ENCODE results near the gene YAE1. TPM values are rescaled to one million over a fixed set of nuclear protein-coding genes. Genes with fewer than 3 reads are reported as not detected.

The YAE1 gene
- total RNA-seq, 1 experiment from 2014 or later: 21.9 TPM

- no peak for DNase-seq (ENCODE audit: low spot score)
- Mint-ChIP-seq H3K4me3 (no peak overlapping the region), H3K36me3 (no peaks in the 10 kb centered on the region), H3K27me3 (ENCODE audit: low read depth) (no peaks in the 10 kb centered on the region), H3K27ac (no peak overlapping the region), H3K9me3 (no peaks in the 10 kb centered on the region), H3K4me1 (peaks cover 29% of the 10 kb centered on the region)
- ChIA-PET CTCF (interaction anchor here (1.1 to 1.3 kb wide), 2 partner anchors 38 to 75 kb away, joined by 3 read pairs; no protein-coding TSS in a partner anchor), POLR2A (no interaction called here)
- TF ChIP-seq NFYB (CRISPR knock-in tag; conservative IDR thresholded peaks at IDR 0.05; ENCODE audit: low read depth) (no peak), EMX1 (CRISPR knock-in tag; IDR thresholded peaks at IDR 0.05) (no peak)
- ATAC-seq: no peak
Measured at GRCh38 chr7:39528849-39529248, 37.4 kb upstream of the YAE1 start.

- H3K27me3 Mint-ChIP-seq (ENCODE audit: low read depth): no peaks in the 10 kb centered on the region
- DNase-seq (ENCODE audit: low spot score) (no peak), ATAC-seq (no peak)
- ChIA-PET CTCF (interaction anchor here (1.3 kb wide), 1 partner anchor 76 kb away, joined by 3 read pairs; no protein-coding TSS in a partner anchor), POLR2A (no interaction called here)
- H3K27ac Mint-ChIP-seq: no peak overlapping the region
- no peaks in the 10 kb centered on the region for H3K36me3 Mint-ChIP-seq
- no peak for TF ChIP-seq MAX (CRISPR knock-in tag; IDR thresholded peaks at IDR 0.05)
- TF ChIP-seq TCF7 (CRISPR knock-in tag; IDR thresholded peaks at IDR 0.05; ENCODE audit: low read depth): no peak
- TF ChIP-seq JAZF1 (CRISPR knock-in tag; IDR thresholded peaks at IDR 0.05): no peak
- TF ChIP-seq E2F1 (CRISPR knock-in tag; IDR thresholded peaks at IDR 0.05): no peak
- TF ChIP-seq CREM (CRISPR knock-in tag; IDR thresholded peaks at IDR 0.05): no peak
- TF ChIP-seq SMAD3 (CRISPR knock-in tag; IDR thresholded peaks at IDR 0.05; ENCODE audit: borderline replicate concordance): no peak
- TF ChIP-seq ZNF138 (CRISPR knock-in tag; conservative IDR thresholded peaks at IDR 0.05): no peak
- no peak for TF ChIP-seq MLX (CRISPR knock-in tag; IDR thresholded peaks at IDR 0.05)
- no peak for TF ChIP-seq MXD4 (CRISPR knock-in tag; IDR thresholded peaks at IDR 0.05; ENCODE audit: borderline replicate concordance)
- H3K4me1 Mint-ChIP-seq: peaks cover 29% of the 10 kb centered on the region
- H3K4me3 Mint-ChIP-seq: no peak overlapping the region
- no peaks in the 10 kb centered on the region for H3K9me3 Mint-ChIP-seq
Measured at GRCh38 chr7:39529582-39529981, 36.6 kb upstream of the YAE1 start.

- Mint-ChIP-seq H3K9me3 (no peaks in the 10 kb centered on the region), H3K4me3 (no peak overlapping the region), H3K27ac (no peak overlapping the region), H3K4me1 (peaks cover 30% of the 10 kb centered on the region), H3K27me3 (ENCODE audit: low read depth) (no peaks in the 10 kb centered on the region), H3K36me3 (no peaks in the 10 kb centered on the region)
- CTCF ChIA-PET: interaction anchor here (0.6 to 1.5 kb wide), 2 partner anchors 77 to 281 kb away, joined by 4 to 5 read pairs; no protein-coding TSS in a partner anchor
- POLR2A ChIA-PET: no interaction called here
- DNase-seq (ENCODE audit: low spot score) (no peak), ATAC-seq (no peak)
- no peak for TF ChIP-seq ZNF317 (CRISPR knock-in tag; IDR thresholded peaks at IDR 0.05; ENCODE audit: borderline replicate concordance, low read depth)
- TF ChIP-seq PRDM15 (CRISPR knock-in tag; IDR thresholded peaks at IDR 0.05): no peak
- TF ChIP-seq SOX15 (CRISPR knock-in tag; IDR thresholded peaks at IDR 0.05): no peak
- no peak for TF ChIP-seq ETV6 (CRISPR knock-in tag; IDR thresholded peaks at IDR 0.05)
- TF ChIP-seq ZNF138 (CRISPR knock-in tag; conservative IDR thresholded peaks at IDR 0.05): no peak
- no peak for TF ChIP-seq TCF7 (CRISPR knock-in tag; IDR thresholded peaks at IDR 0.05; ENCODE audit: low read depth)
- no peak for TF ChIP-seq JAZF1 (CRISPR knock-in tag; IDR thresholded peaks at IDR 0.05)
- TF ChIP-seq SP1 (CRISPR knock-in tag; conservative IDR thresholded peaks at IDR 0.05): no peak
- no peak for TF ChIP-seq CTCF (IDR thresholded peaks at IDR 0.05)
- TF ChIP-seq PRRX2 (CRISPR knock-in tag; IDR thresholded peaks at IDR 0.05): no peak
- no peak for TF ChIP-seq ZNF425 (CRISPR knock-in tag; conservative IDR thresholded peaks at IDR 0.05)
- TF ChIP-seq JUN (CRISPR knock-in tag; IDR thresholded peaks at IDR 0.05): no peak
- no peak for TF ChIP-seq ZNF671 (CRISPR knock-in tag; IDR thresholded peaks at IDR 0.05)
- no peak for TF ChIP-seq NFATC4 (CRISPR knock-in tag; IDR thresholded peaks at IDR 0.05)
- TF ChIP-seq RORB (CRISPR knock-in tag; IDR thresholded peaks at IDR 0.05): no peak
- TF ChIP-seq TP53 (CRISPR knock-in tag; IDR thresholded peaks at IDR 0.05): no peak
Measured at GRCh38 chr7:39530971-39531370, 35.2 kb upstream of the YAE1 start.

All from WTC11 (cell line).